K562 (cell line): ENCODE data around the gene GLIS2. TPM values are rescaled to one million over a fixed set of nuclear protein-coding genes. Genes with fewer than 3 reads are reported as not detected.

Source experiments
- ATAC-seq: fragments of 200-7000 bp; cut with Tn5 transposase; 3 replicates; pipeline ENCODE4 v1.9.1; 2020; ENCODE audit warnings: moderate library complexity
- BruUV-seq: library from RNA; stranded (reverse); fragments of 400-500 nt; replicated peaks from 2 replicates; lab custom pipeline; 2021; lab: Mats Ljungman, UMichigan
- CTCF ChIA-PET: fragments of 300-600 bp; formaldehyde crosslinking; extraction: SDS; loops from one replicate; lab custom pipeline; 2021; ENCODE audit warnings: low intra/inter-chr PET ratio; lab: Yijun Ruan, JAX
- POLR2A ChIA-PET: fragments of 300-600, 350-650 bp; sonication (Branson Sonifier 250); formaldehyde crosslinking; extraction: SDS; loops from one replicate; lab custom pipeline; 2021; ENCODE audit warnings: antibody characterized with exemption, inconsistent platforms; lab: Yijun Ruan, JAX
- DNase-seq, 4 experiments: peaks; one replicate each; pipeline versions ENCODE4 v3.0.0 to v3.0.0-alpha.2; 2011 to 2018; ENCODE audit warnings: low spot score in 3 of 4, mixed read lengths in 3 of 4; ENCODE audit errors: extremely low read depth in 1 of 4
- FAIRE-seq: peaks from 2 replicates; lab custom pipeline; 2011; peaks lifted over from hg19 to GRCh38; lab: Jason Lieb, UNC
- H2AFZ ChIP-seq: 2 replicates; pipeline ENCODE4 v1.6.0; 2011; ENCODE audit warnings: low read depth, low read length, control low read depth, inconsistent platforms
- H3K27ac ChIP-seq: fragments of 200-600 bp; 3 replicates; pipeline ENCODE4 v1.8.0; 2011; ENCODE audit warnings: low read depth, mild to moderate bottlenecking, control low read depth, inconsistent platforms, low read length, moderate library complexity, mixed read lengths; ENCODE audit errors: extremely low read depth
- H3K27me3 ChIP-seq, 2 experiments: fragments of 300-600 bp in 1 of 2; 2 replicates in 1 of 2; 3 replicates in 1 of 2; pipeline versions ENCODE4 v1.6.0 to v1.8.0; 2011; ENCODE audit warnings: inconsistent platforms in 2 of 2, low read length in 2 of 2, mild to moderate bottlenecking in 1 of 2, mixed read lengths in 1 of 2, moderate library complexity in 1 of 2; ENCODE audit not compliant: control insufficient read depth in 2 of 2, insufficient read depth in 2 of 2
- H3K36me3 ChIP-seq: fragments of 300-600 bp; 3 replicates; pipeline ENCODE4 v1.8.0; 2011; ENCODE audit warnings: mild to moderate bottlenecking, low read length, inconsistent platforms; ENCODE audit not compliant: control insufficient read depth, insufficient read depth
- H3K4me1 ChIP-seq, 2 experiments: fragments of 200-600 bp in 1 of 2; replicated peaks in 1 of 2; 2 replicates in 1 of 2; 3 replicates in 1 of 2; pipeline versions ENCODE4 v1.5.1 to v1.8.0; 2011; ENCODE audit warnings: inconsistent platforms in 2 of 2, low read length in 2 of 2, mild to moderate bottlenecking in 1 of 2, mixed read lengths in 1 of 2, moderate library complexity in 1 of 2; ENCODE audit not compliant: control insufficient read depth in 2 of 2, insufficient read depth in 2 of 2
- H3K4me2 ChIP-seq: 2 replicates; pipeline ENCODE4 v1.6.1; 2011; ENCODE audit warnings: low read length, control low read depth, inconsistent platforms, mixed read lengths; ENCODE audit not compliant: insufficient read depth
- H3K4me3 ChIP-seq: fragments of 200-600 bp; sonication (generic), shearing (Covaris generic); 2 replicates; pipeline ENCODE4 v1.5.1; 2016; ENCODE audit warnings: control low read depth, inconsistent platforms
- H3K79me2 ChIP-seq: fragments of 200-600 bp; 3 replicates; pipeline ENCODE4 v1.8.0; 2011; ENCODE audit warnings: low read length, inconsistent platforms; ENCODE audit not compliant: control insufficient read depth, insufficient read depth
- H3K9ac ChIP-seq, 2 experiments: 2 replicates each; pipeline versions ENCODE4 v1.6.0 to v1.6.1; 2011; ENCODE audit warnings: low read depth in 2 of 2, low read length in 2 of 2, control low read depth in 1 of 2, inconsistent platforms in 1 of 2, mild to moderate bottlenecking in 1 of 2, mixed read lengths in 1 of 2; ENCODE audit not compliant: insufficient read depth in 1 of 2
- H3K9me1 ChIP-seq: one replicate; pipeline ENCODE4 v1.6.0; 2011; ENCODE audit warnings: inconsistent platforms, mild to moderate bottlenecking, low read length, moderate library complexity; ENCODE audit not compliant: control insufficient read depth, insufficient read depth
- H3K9me3 ChIP-seq: replicated peaks from 2 replicates; pipeline ENCODE4 v1.5.1; 2011; ENCODE audit warnings: low read depth, low read length, inconsistent platforms; ENCODE audit not compliant: control insufficient read depth, insufficient read depth
- H4K20me1 ChIP-seq: replicated peaks from 2 replicates; pipeline ENCODE4 v1.6.1; 2011; ENCODE audit warnings: low read length, inconsistent platforms, mixed read lengths; ENCODE audit not compliant: control insufficient read depth, insufficient read depth
- CXXC5 ChIP-seq: fragments of 250-450 bp; sonication (Bioruptor Pico); IDR thresholded peaks from 2 replicates; pipeline ENCODE4 v1.8.0; 2022; ENCODE audit warnings: inconsistent platforms, mild to moderate bottlenecking, moderate library complexity
- FOXK2 ChIP-seq, 2 experiments: fragments of 450-650 bp; IDR thresholded peaks in 1 of 2; conservative IDR thresholded peaks in 1 of 2; 2 replicates each; pipeline ENCODE4 v1.6.1; 2016; ENCODE audit warnings: low read depth in 2 of 2, mild to moderate bottlenecking in 1 of 2
- KDM5B ChIP-seq: fragments of 200-600 bp; sonication (generic); IDR thresholded peaks from 2 replicates; pipeline ENCODE4 v1.6.1; 2012; ENCODE audit warnings: low read depth, mild to moderate bottlenecking, moderate library complexity, low read length, control low read depth, inconsistent platforms; ENCODE audit not compliant: insufficient replicate concordance
- MAZ ChIP-seq, 2 experiments: fragments of 450-650 bp in 1 of 2; sonication (generic) in 1 of 2; formaldehyde crosslinking; IDR thresholded peaks in 1 of 2; conservative IDR thresholded peaks in 1 of 2; 2 replicates each; pipeline versions ENCODE4 v1.4.0 to v1.5.0; 2020; ENCODE audit warnings: mild to moderate bottlenecking in 1 of 2, missing genetic modification reagents in 1 of 2
- PHF21A ChIP-seq: fragments of 450-650 bp; IDR thresholded peaks from 2 replicates; pipeline ENCODE4 v1.6.1; 2017; ENCODE audit warnings: low read depth, borderline replicate concordance
- TCFL5 ChIP-seq: fragments of 250-450 bp; sonication (Bioruptor Pico); conservative IDR thresholded peaks from 2 replicates; pipeline ENCODE4 v1.6.1; 2021; ENCODE audit warnings: mild to moderate bottlenecking, moderate library complexity, matching md5 sums
- TEAD4 ChIP-seq, 2 experiments: sonication (generic) in 1 of 2; formaldehyde crosslinking in 1 of 2; IDR thresholded peaks; 2 replicates each; pipeline versions ENCODE4 v1.6.1 to v1.8.0; 2012 to 2022; ENCODE audit warnings: borderline replicate concordance in 1 of 2, inconsistent platforms in 1 of 2, low read length in 1 of 2, mild to moderate bottlenecking in 1 of 2, missing genetic modification reagents in 1 of 2
- WGBS: fragments of 100-300 bp; shearing (Covaris generic); methylation state at CpG from one replicate; pipeline ENCODE4 v1.1.6; 2016; ENCODE audit warnings: low coverage, mixed read lengths; ENCODE audit not compliant: insufficient coverage; ENCODE audit errors: missing lambda C conversion rate; 5-methylcytosine and 5-hydroxymethylcytosine counted together
- in situ Hi-C: fragments of 300-500 bp; cut with MboI; formaldehyde crosslinking; loops from 4 replicates; pipeline ENCODE4 v1.15.0; 2018; ENCODE audit warnings: inconsistent platforms, mixed read lengths
- intact Hi-C: fragments of 100-400 bp; cut with micrococcal nuclease; formaldehyde crosslinking; loops from 2 replicates; pipeline ENCODE4 v1.14.2; 2022
- polyA plus RNA-seq, 8 experiments: library from polyadenylated mRNA; depleted of rRNA in 4 of 8; stranded (reverse) in 5 of 8; unstranded in 3 of 8; fragments of >200 nt; fragmentation: Nextera tagmentation in 2 of 8; fragmentation: Illumina TruSeq in 1 of 8; extraction: Ambion mirVana in 2 of 8; extraction: Trizol in 1 of 8; gene quantifications; 2 replicates each; pipeline versions ENCODE4 v1.2.1 to v1.2.3, GENCODE V29; 2011 to 2014; ENCODE audit warnings: inconsistent platforms in 1 of 8, missing spikeins in 1 of 8
- total RNA-seq, 7 experiments: library from RNA; depleted of rRNA in 6 of 7; stranded (reverse); fragments of >200 nt in 6 of 7; fragmentation: Illumina TruSeq in 2 of 7; extraction: Trizol in 2 of 7; gene quantifications; 2 replicates each; pipeline versions ENCODE4 v1.2.1 to v1.2.3, GENCODE V29; 2011 to 2021; ENCODE audit warnings: low replicate concordance in 1 of 7

GLIS2 gene
- total and polyA plus RNA-seq, 9 of the 15 experiments (the other 6 are each of a cell fraction or from before 2014, with no cell fraction given) = 0.10 to 9.0 (median 0.57) TPM

DNA sequence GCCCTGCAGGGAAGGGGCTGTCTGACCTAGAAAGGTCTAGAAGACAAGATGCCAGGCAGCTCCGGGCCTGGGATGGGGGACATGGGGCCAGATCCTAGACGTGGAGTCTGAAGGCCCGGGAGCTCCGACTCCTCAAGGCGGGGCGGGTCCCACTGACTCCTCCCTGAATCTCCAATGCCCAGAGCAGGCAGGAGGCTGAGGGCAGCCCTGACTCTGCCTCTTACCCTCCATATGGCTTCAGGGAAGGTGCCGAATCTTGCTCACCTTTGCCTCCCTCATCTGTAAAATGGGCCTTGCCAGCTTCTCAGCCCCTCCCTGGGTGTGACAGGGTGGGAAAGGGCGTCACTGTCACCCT lies 70.6 kb downstream of the GLIS2 start:
- no peak for FAIRE-seq
- CTCF ChIA-PET = no interaction called here

DNA sequence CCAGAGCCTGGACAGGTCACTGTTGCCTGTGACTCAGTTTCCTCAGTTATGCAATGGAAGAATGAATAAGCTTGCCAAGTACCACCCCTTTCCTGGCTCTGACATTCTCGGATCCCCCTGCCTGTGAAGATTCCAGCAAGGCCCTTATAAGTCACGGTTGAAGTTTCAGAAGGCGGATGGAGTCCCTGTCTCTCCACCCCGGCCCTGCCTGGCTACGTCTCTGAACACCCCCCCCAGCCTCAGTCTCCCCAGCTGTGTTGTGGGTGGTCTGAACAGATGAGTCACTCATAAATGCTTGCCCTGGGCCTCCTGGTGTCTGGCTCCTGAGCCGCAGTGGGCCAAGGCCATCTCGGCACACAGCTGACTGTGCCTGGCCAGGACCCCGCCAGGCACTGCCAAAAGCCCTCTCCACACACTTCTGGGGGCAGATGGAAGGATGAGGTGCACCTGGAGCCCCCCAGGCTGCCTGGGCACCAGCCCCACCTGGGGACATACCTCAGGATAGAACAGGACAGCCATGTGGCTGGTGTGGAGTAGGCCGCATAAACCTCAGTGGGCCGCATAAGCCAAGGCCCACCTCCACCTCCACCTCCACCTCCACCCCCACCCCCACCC lies 71.2 kb downstream of the GLIS2 start:
- no peaks in the 10 kb centered on the region for H3K9me3 ChIP-seq
- no peak overlapping the region for H2AFZ ChIP-seq
- peaks cover 0 to 24% of the 10 kb centered on the region in 2 experiments; a peak in 1 of 5 replicates for H3K4me1 ChIP-seq
- BruUV-seq = no TSS peak
- 91% methylated on average over 10 of the region's 10 CpGs for WGBS
- H3K4me2 ChIP-seq = no peak overlapping the region
- DNase-seq (no peak), ATAC-seq (no peak), FAIRE-seq (no peak)
- H3K9ac ChIP-seq = no peak overlapping the region; a peak in 1 of 4 replicates
- H4K20me1 ChIP-seq = no peaks in the 10 kb centered on the region
- H3K36me3 ChIP-seq = peaks cover 68% of the 10 kb centered on the region; the same call in 1 of the 3 replicates
- ChIA-PET POLR2A (interaction anchor here (0.6 to 1.3 kb wide), 3 partner anchors 12 to 229 kb away, joined by 3 to 4 read pairs (median 3); no protein-coding TSS in a partner anchor), CTCF (no interaction called here)
- in situ Hi-C loops (no loop called here), intact Hi-C loops (no loop called here)
- peaks cover 3% of the 10 kb centered on the region for H3K9me1 ChIP-seq
- no peaks in the 10 kb centered on the region for H3K79me2 ChIP-seq
- no peaks in the 10 kb centered on the region for H3K27me3 ChIP-seq
- no peak overlapping the region for H3K4me3 ChIP-seq
- H3K27ac ChIP-seq = no peak overlapping the region
- TF ChIP-seq MAZ (CRISPR knock-in tag; conservative IDR thresholded peaks at IDR 0.05 in 1 of 2, IDR thresholded peaks at IDR 0.05 in 1 of 2) = no peak
- no peak for TF ChIP-seq PHF21A
- no peak for TF ChIP-seq KDM5B
- TF ChIP-seq TEAD4 (IDR thresholded peaks at IDR 0.05; ENCODE audit: low read length) = no peak
- TF ChIP-seq TEAD4 (CRISPR knock-in tag; IDR thresholded peaks at IDR 0.05; ENCODE audit: borderline replicate concordance) = no peak
- no peak for TF ChIP-seq TCFL5 (CRISPR knock-in tag)

More for the DNA sequence above, 70.6 kb downstream of the GLIS2 start:
- intact Hi-C loops (no loop called here), in situ Hi-C loops (no loop called here)
- no peak overlapping the region for H3K4me2 ChIP-seq
- no peaks in the 10 kb centered on the region for H3K27me3 ChIP-seq
- H3K27ac ChIP-seq = no peak overlapping the region
- no peak overlapping the region for H2AFZ ChIP-seq
- H3K4me1 ChIP-seq = peaks cover 0 to 26% of the 10 kb centered on the region in 2 experiments; a peak in 1 of 5 replicates
- H3K79me2 ChIP-seq = no peaks in the 10 kb centered on the region
- 61% methylated on average over 8 of the region's 8 CpGs for WGBS
- peak in 1 of 4 experiments; percentile 24 for DNase-seq
- no TSS peak for BruUV-seq
- no peak for ATAC-seq
- POLR2A ChIA-PET = interaction anchor here (0.6 to 1.3 kb wide), 3 partner anchors 17 to 230 kb away, joined by 3 to 4 read pairs (median 3); no protein-coding TSS in a partner anchor
- peaks cover 3% of the 10 kb centered on the region for H3K9me1 ChIP-seq
- H3K9ac ChIP-seq = no peak overlapping the region; a peak in 1 of 4 replicates
- H4K20me1 ChIP-seq = no peaks in the 10 kb centered on the region
- TF ChIP-seq CXXC5 (CRISPR knock-in tag) (no peak), FOXK2 (conservative IDR thresholded peaks at IDR 0.05 in 1 of 2, IDR thresholded peaks at IDR 0.05 in 1 of 2; ENCODE audit: low read depth in 2 of 2) (no peak)
- H3K9me3 ChIP-seq = no peaks in the 10 kb centered on the region
- H3K36me3 ChIP-seq = peaks cover 69% of the 10 kb centered on the region; the same call in 1 of the 3 replicates
- H3K4me3 ChIP-seq = no peak overlapping the region
